GM12878 (cell line): ENCODE measurements around the gene ARL5B. TPM values are rescaled to one million over a fixed set of nuclear protein-coding genes. Genes with fewer than 3 reads are reported as not detected.

Source experiments
- CREB1 ChIP-seq: IDR thresholded peaks from 2 replicates; pipeline ENCODE4 v1.6.1; 2012; ENCODE audit warnings: low read depth, mild to moderate bottlenecking, inconsistent platforms
- EZH2 ChIP-seq: IDR thresholded peaks from 2 replicates; pipeline ENCODE4 v1.6.1; 2012; ENCODE audit warnings: low read depth, mild to moderate bottlenecking, control low read depth, inconsistent platforms, low read length, borderline replicate concordance; ENCODE audit not compliant: control insufficient read depth
- HDAC2 ChIP-seq: fragments of 200-600 bp; sonication (generic); IDR thresholded peaks from 2 replicates; pipeline ENCODE4 v1.6.1; 2017
- IKZF1 ChIP-seq: fragments of 450-650 bp; conservative IDR thresholded peaks from 2 replicates; pipeline ENCODE4 v1.6.1; 2017; ENCODE audit warnings: antibody characterized with exemption, mild to moderate bottlenecking
- NFYA ChIP-seq: IDR thresholded peaks from 2 replicates; pipeline ENCODE4 v1.6.1; 2011; ENCODE audit warnings: low read depth, mild to moderate bottlenecking, low read length, improper control_type of control experiment, borderline replicate concordance
- SIX5 ChIP-seq: IDR thresholded peaks from 2 replicates; pipeline ENCODE4 v1.6.1; 2011; ENCODE audit warnings: mild to moderate bottlenecking, low read depth, low read length, moderate library complexity; ENCODE audit not compliant: severe bottlenecking
- SMAD1 ChIP-seq: fragments of 450-650 bp; IDR thresholded peaks from 2 replicates; pipeline ENCODE4 v1.6.1; 2018; ENCODE audit warnings: mild to moderate bottlenecking, low read depth; ENCODE audit not compliant: partially characterized antibody
- SP1 ChIP-seq: IDR thresholded peaks from one replicate; pipeline ENCODE4 v1.6.1; 2011; ENCODE audit warnings: low read depth, low read length
- USF2 ChIP-seq: IDR thresholded peaks from 2 replicates; pipeline ENCODE4 v1.6.1; 2011; ENCODE audit warnings: low read depth, low read length, improper control_type of control experiment, borderline replicate concordance
- ZBED1 ChIP-seq: IDR thresholded peaks from 2 replicates; pipeline ENCODE4 v1.6.1; 2016; ENCODE audit warnings: borderline replicate concordance
- ZNF217 ChIP-seq: fragments of 450-650 bp; IDR thresholded peaks from 2 replicates; pipeline ENCODE4 v1.6.1; 2017; ENCODE audit warnings: antibody characterized with exemption, mild to moderate bottlenecking
- ZNF384 ChIP-seq: IDR thresholded peaks from 2 replicates; pipeline ENCODE4 v1.6.1; 2012; ENCODE audit warnings: low read depth, mild to moderate bottlenecking, low read length, improper control_type of control experiment, borderline replicate concordance
- polyA plus RNA-seq, 11 experiments: library from polyadenylated mRNA; depleted of rRNA in 4 of 11; unstranded in 6 of 11; stranded (reverse) in 5 of 11; fragments of >200 nt; fragmentation: Nextera tagmentation in 4 of 11; fragmentation: Illumina TruSeq in 1 of 11; extraction: Ambion mirVana in 4 of 11; extraction: Trizol in 1 of 11; gene quantifications; 1 replicate in 1 of 11; 2 replicates in 10 of 11; pipeline versions ENCODE4 v1.2.1 to v1.2.3, GENCODE V29; 2011 to 2016; ENCODE audit warnings: inconsistent platforms in 2 of 11, missing spikeins in 2 of 11, low read depth in 1 of 11
- total RNA-seq, 4 experiments: library from RNA; depleted of rRNA in 3 of 4; stranded (reverse); fragments of >200 nt in 3 of 4; fragmentation: Illumina TruSeq in 1 of 4; extraction: Trizol in 1 of 4; gene quantifications; 2 replicates each; pipeline versions ENCODE4 v1.2.1 to v1.2.3, GENCODE V29; 2013 to 2021
- TF ChIP-seq, protein P1 (sequence below): fragments of 450-650 bp; IDR thresholded peaks from 2 replicates; pipeline ENCODE4 v1.6.1; 2018; ENCODE audit warnings: borderline replicate concordance, mild to moderate bottlenecking; ENCODE audit not compliant: partially characterized antibody
- TF ChIP-seq, protein P2 (sequence below): IDR thresholded peaks from 2 replicates; pipeline ENCODE4 v1.6.1; 2011; ENCODE audit warnings: borderline replicate concordance, low read depth, mild to moderate bottlenecking, moderate library complexity, mixed read lengths, low read length; ENCODE audit not compliant: insufficient read depth; ENCODE audit errors: extremely low read length
- TF ChIP-seq, protein P3 (sequence below): IDR thresholded peaks from 2 replicates; pipeline ENCODE4 v1.6.1; 2012; ENCODE audit warnings: improper control_type of control experiment, low read depth, low read length; ENCODE audit not compliant: insufficient replicate concordance
- TF ChIP-seq, protein P4 (sequence below): fragments of 450-650 bp; IDR thresholded peaks from 2 replicates; pipeline ENCODE4 v1.6.1; 2018; ENCODE audit warnings: mild to moderate bottlenecking, low read depth, moderate library complexity; ENCODE audit not compliant: partially characterized antibody

ARL5B gene
- total and polyA plus RNA-seq, 10 of the 15 experiments (the other 5 are each of a cell fraction or from before 2014, with no cell fraction given): 2.5 to 20.7 (median 9.1) TPM

DNA sequence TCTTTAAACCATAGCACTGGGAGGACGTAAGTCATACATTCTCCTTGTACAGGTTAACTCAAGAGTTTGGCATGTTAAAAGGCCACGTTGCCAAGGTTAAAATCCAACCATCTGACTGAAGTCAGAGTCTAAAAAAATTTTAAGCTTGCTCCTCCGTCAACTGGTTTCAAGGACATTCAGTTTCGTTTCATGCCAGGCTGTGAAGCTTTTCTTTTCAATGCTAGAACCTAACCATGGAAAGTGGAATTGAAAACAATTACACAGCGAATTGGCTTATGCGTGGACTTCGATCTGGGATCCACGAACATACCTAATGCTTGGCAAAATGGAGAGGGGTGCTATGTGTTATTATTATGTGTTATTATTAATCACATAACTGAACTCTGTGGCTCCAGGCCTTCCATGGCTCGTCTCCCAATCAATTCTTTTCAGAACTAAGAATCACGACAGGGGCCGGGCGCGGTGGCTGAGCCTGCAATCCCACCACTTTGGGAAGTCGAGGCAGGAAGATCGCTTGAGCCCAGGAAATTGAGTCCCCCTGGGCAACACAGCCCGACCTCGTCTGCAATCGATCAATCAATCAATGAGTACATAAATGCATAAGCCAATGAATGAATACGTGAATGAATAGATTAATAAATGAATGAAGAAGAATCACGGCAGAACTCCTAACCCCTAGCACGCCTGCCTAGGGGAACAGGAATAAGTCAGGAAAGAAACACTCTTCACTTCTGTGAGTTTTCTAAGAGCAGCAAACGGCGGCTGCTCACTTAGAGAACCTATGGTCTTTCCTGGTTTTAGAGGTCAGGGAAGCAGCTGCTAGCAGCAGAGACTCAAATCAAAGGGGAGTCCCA lies 733 bp upstream of the ARL5B start (continued):
- TF ChIP-seq SMAD1: peak; percentile 17
- no peak for TF ChIP-seq IKZF1
- no peak for TF ChIP-seq NFYA
- TF ChIP-seq EZH2: no peak
- no peak for TF ChIP-seq SP1
- TF ChIP-seq, protein P1, sequence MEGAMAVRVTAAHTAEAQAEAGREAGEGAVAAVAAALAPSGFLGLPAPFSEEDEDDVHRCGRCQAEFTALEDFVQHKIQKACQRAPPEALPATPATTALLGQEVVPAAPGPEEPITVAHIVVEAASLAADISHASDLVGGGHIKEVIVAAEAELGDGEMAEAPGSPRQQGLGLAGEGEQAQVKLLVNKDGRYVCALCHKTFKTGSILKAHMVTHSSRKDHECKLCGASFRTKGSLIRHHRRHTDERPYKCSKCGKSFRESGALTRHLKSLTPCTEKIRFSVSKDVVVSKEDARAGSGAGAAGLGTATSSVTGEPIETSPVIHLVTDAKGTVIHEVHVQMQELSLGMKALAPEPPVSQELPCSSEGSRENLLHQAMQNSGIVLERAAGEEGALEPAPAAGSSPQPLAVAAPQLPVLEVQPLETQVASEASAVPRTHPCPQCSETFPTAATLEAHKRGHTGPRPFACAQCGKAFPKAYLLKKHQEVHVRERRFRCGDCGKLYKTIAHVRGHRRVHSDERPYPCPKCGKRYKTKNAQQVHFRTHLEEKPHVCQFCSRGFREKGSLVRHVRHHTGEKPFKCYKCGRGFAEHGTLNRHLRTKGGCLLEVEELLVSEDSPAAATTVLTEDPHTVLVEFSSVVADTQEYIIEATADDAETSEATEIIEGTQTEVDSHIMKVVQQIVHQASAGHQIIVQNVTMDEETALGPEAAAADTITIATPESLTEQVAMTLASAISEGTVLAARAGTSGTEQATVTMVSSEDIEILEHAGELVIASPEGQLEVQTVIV: no peak
- TF ChIP-seq HDAC2: no peak
- TF ChIP-seq ZNF384: no peak
- no peak for TF ChIP-seq USF2
- TF ChIP-seq CREB1: no peak
- no peak for TF ChIP-seq ZNF217
- TF ChIP-seq SIX5: no peak
- TF ChIP-seq, protein P2, sequence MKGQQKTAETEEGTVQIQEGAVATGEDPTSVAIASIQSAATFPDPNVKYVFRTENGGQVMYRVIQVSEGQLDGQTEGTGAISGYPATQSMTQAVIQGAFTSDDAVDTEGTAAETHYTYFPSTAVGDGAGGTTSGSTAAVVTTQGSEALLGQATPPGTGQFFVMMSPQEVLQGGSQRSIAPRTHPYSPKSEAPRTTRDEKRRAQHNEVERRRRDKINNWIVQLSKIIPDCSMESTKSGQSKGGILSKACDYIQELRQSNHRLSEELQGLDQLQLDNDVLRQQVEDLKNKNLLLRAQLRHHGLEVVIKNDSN: no peak
- TF ChIP-seq, protein P3, sequence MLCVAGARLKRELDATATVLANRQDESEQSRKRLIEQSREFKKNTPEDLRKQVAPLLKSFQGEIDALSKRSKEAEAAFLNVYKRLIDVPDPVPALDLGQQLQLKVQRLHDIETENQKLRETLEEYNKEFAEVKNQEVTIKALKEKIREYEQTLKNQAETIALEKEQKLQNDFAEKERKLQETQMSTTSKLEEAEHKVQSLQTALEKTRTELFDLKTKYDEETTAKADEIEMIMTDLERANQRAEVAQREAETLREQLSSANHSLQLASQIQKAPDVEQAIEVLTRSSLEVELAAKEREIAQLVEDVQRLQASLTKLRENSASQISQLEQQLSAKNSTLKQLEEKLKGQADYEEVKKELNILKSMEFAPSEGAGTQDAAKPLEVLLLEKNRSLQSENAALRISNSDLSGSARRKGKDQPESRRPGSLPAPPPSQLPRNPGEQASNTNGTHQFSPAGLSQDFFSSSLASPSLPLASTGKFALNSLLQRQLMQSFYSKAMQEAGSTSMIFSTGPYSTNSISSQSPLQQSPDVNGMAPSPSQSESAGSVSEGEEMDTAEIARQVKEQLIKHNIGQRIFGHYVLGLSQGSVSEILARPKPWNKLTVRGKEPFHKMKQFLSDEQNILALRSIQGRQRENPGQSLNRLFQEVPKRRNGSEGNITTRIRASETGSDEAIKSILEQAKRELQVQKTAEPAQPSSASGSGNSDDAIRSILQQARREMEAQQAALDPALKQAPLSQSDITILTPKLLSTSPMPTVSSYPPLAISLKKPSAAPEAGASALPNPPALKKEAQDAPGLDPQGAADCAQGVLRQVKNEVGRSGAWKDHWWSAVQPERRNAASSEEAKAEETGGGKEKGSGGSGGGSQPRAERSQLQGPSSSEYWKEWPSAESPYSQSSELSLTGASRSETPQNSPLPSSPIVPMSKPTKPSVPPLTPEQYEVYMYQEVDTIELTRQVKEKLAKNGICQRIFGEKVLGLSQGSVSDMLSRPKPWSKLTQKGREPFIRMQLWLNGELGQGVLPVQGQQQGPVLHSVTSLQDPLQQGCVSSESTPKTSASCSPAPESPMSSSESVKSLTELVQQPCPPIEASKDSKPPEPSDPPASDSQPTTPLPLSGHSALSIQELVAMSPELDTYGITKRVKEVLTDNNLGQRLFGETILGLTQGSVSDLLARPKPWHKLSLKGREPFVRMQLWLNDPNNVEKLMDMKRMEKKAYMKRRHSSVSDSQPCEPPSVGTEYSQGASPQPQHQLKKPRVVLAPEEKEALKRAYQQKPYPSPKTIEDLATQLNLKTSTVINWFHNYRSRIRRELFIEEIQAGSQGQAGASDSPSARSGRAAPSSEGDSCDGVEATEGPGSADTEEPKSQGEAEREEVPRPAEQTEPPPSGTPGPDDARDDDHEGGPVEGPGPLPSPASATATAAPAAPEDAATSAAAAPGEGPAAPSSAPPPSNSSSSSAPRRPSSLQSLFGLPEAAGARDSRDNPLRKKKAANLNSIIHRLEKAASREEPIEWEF: no peak
- no peak; the same call in 1 of the 2 replicates for TF ChIP-seq ZBED1
- TF ChIP-seq, protein P4, sequence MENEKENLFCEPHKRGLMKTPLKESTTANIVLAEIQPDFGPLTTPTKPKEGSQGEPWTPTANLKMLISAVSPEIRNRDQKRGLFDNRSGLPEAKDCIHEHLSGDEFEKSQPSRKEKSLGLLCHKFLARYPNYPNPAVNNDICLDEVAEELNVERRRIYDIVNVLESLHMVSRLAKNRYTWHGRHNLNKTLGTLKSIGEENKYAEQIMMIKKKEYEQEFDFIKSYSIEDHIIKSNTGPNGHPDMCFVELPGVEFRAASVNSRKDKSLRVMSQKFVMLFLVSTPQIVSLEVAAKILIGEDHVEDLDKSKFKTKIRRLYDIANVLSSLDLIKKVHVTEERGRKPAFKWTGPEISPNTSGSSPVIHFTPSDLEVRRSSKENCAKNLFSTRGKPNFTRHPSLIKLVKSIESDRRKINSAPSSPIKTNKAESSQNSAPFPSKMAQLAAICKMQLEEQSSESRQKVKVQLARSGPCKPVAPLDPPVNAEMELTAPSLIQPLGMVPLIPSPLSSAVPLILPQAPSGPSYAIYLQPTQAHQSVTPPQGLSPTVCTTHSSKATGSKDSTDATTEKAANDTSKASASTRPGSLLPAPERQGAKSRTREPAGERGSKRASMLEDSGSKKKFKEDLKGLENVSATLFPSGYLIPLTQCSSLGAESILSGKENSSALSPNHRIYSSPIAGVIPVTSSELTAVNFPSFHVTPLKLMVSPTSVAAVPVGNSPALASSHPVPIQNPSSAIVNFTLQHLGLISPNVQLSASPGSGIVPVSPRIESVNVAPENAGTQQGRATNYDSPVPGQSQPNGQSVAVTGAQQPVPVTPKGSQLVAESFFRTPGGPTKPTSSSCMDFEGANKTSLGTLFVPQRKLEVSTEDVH: no peak
